AG10803 (cell line): ENCODE results near the gene NRF1.

Experiments
- DNase-seq: peaks from one replicate; pipeline ENCODE4 v3.0.0; 2010; ENCODE audit warnings: low read depth
- H3K4me3 ChIP-seq: 2 replicates; pipeline ENCODE4 v1.5.1; 2011; ENCODE audit warnings: mild to moderate bottlenecking, low read length, control low read depth
- TF ChIP-seq, protein P1 (sequence below): conservative IDR thresholded peaks from 2 replicates; pipeline ENCODE4 v1.5.1; 2011; ENCODE audit warnings: mild to moderate bottlenecking, low read length, control low read depth, inconsistent platforms

Gene NRF1

DNA sequence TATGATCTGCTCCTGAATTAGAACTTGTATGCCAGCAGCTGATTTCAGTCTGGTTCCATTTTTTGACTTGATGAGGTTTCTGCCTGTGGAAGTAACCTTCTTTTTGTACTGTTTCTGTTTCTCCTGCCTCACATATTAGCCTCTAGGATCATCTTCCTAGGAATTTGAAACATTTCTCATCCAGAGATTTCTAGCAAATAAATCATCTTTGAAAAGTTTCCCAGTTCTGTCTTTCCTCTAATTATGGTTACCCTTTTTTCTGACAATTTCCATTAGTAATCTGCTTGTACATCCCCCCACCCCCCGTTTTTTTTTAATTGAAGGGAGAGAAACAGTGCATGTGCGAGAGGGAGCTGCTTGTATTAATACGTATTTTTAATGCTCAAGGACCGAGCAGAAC lies 92.2 kb downstream of the NRF1 start:
- TF ChIP-seq, protein P1, sequence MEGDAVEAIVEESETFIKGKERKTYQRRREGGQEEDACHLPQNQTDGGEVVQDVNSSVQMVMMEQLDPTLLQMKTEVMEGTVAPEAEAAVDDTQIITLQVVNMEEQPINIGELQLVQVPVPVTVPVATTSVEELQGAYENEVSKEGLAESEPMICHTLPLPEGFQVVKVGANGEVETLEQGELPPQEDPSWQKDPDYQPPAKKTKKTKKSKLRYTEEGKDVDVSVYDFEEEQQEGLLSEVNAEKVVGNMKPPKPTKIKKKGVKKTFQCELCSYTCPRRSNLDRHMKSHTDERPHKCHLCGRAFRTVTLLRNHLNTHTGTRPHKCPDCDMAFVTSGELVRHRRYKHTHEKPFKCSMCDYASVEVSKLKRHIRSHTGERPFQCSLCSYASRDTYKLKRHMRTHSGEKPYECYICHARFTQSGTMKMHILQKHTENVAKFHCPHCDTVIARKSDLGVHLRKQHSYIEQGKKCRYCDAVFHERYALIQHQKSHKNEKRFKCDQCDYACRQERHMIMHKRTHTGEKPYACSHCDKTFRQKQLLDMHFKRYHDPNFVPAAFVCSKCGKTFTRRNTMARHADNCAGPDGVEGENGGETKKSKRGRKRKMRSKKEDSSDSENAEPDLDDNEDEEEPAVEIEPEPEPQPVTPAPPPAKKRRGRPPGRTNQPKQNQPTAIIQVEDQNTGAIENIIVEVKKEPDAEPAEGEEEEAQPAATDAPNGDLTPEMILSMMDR, result no peak
- no peak overlapping the region for H3K4me3 ChIP-seq
- DNase-seq, result no peak

DNA sequence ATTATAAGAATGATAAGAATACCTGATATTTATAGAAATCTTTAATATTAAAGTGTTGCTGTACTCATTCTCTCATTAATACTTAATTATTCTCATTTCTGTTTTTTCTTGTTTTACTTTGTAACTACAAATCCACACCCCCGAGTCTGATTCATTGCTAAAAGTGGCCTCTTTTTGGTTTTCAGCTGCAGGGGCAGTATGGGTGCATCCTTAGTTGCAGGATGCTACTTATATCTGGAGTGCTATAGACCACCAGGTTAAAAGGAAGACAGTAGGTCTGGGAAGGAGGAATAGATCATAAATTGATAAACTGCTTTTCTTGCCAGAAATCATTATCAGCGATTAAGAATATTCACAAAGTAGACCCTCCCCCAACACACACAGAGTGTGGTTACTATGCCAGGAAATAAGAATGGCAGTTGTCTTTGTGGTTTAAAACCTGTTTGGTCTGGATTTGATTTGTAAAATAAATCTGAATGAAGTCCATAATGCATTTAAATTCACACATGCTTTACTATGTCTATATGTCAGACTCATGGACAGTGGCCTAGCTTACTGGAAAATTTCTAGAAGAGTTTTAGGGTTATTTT lies 96.5 kb downstream of the NRF1 start:
- DNase-seq, result no peak
- TF ChIP-seq, protein P1, result no peak
- H3K4me3 ChIP-seq, result no peak overlapping the region

DNA sequence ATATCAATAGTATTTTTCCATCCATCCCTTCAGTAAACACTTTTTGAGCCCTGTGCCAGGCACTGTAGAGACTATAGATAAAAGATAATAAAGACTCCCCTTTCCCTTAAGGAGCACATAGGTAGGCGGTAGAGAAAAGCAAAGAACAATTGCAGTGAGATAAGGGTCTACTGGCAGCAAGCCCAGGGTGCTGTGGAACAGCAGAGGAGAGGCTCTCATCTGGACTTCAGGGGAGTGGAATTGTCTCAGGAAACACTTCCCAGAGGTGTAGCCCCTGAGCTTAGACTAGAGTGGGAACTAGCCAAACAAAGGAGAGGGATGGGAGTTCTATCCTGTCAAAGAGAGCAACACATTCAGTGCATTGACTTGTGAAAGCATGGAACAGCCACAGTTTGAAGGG lies 102.0 kb downstream of the NRF1 start:
- TF ChIP-seq, protein P1, result no peak
- DNase-seq, result no peak
- H3K4me3 ChIP-seq, result no peak overlapping the region

DNA sequence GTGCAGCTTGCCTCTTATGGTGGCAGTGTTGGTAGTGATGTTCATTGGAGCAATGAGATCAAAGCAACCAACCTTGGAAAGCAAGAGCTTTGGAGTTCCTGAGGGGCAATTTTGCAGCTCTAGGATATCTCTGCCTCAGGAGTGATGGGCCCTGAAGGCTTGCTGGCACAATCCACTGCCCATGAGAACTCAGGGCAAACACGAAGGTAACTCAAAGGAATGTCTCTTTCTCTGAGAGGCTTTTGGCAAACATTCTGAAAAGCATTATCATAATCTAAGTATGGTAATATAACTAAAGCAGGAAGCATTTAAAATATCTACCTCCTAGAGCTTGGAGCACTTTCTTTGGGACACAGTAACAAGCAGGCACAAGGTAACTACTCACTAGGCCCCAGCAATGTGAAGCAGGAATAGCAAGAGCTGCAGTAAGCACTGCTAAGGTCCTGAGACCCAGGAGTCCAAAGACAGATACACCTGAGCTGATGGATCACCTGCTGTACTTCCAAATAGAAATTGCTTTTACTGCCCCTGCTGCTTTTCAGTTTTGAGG lies 103.1 kb downstream of the NRF1 start:
- TF ChIP-seq, protein P1, result no peak
- DNase-seq, result no peak
- H3K4me3 ChIP-seq, result no peak overlapping the region

DNA sequence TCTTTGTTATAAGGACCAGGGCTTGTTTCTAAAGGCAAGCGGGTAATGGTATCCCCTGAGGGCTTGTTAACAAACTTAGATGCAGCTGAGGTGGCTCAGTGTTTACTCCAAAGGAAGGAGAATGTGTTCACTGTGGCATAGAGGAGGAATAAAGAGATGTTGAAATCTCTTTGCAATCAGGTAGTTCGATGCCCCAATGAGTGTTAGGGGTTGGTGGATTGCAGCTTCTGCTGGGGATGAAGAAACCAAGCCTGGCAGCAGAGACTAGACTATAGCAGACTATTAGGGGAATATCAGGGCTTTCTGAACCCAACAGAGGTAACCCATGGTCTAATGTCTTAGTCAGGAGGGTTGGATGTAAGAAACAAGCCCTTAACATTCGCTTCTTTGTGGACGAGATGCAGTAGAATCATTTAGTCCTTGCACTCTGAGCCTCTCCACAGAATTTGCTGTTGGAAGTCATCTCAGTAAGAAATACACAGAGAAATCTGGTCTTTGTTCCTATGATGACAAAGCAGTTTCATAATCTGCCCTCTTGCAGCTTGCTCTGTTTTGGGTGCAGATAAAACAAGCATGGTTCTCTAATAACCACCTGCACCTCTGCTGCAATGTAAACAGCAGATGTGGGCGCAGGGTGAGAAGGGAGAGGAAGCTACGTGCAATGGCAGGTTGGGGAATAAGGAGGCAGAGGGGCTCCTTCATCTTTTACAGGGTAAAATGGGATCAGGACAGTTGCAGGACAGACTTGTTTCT lies 108.6 kb downstream of the NRF1 start:
- DNase-seq, result no peak
- TF ChIP-seq, protein P1, result no peak
- H3K4me3 ChIP-seq, result no peak overlapping the region

DNA sequence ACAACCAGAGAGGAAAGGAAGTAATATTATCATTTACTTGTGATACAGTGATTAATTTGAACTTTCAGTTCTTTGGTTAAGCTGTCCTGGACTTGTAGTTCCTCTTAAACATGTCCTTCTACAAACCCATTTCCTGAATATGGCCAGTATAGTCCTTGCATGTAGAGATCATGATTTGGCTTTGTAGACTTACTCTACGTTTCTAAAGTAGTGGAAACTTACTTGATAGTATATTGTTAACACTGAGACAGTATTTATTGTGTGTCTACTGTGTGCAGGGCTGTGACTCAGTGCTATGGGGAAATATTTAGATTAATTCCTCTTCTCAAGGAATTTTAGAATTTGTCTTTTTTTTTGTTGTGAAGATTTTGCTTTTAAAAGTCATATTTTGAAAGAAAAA lies 109.5 kb downstream of the NRF1 start:
- TF ChIP-seq, protein P1, result no peak
- DNase-seq, result no peak

DNA sequence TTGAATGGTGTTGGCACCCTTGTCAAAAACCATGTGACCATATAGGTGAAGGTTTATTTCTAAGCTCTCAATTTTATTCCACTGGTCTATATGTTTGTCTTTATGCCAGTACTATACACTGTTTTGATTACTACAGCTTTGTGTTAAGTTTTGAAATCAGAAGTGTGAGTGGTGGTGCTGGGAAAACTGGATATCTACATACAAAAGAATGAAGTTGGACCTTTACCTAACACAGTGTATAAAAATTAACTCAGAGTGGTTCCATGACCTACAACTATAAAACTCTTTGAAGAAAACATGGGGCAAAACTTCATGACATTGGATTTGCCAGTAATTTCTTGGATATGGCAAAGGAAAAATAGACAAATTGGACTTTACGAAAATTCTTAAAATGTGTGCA lies 112.2 kb downstream of the NRF1 start:
- TF ChIP-seq, protein P1, result no peak
- H3K4me3 ChIP-seq, result no peak overlapping the region
- no peak for DNase-seq

More for the DNA sequence above, 109.5 kb downstream of the NRF1 start:
- H3K4me3 ChIP-seq, result no peak overlapping the region
